ENCODE results near the gene SHISAL2B.
A peak's percentile ranks its signal among the peaks of the same experiment; 100 is the strongest.

Gene SHISAL2B

GRCh38 chr5:64763948-64764503, 73.7 kb downstream of the SHISAL2B start:
- TF ChIP-seq, protein P1, sequence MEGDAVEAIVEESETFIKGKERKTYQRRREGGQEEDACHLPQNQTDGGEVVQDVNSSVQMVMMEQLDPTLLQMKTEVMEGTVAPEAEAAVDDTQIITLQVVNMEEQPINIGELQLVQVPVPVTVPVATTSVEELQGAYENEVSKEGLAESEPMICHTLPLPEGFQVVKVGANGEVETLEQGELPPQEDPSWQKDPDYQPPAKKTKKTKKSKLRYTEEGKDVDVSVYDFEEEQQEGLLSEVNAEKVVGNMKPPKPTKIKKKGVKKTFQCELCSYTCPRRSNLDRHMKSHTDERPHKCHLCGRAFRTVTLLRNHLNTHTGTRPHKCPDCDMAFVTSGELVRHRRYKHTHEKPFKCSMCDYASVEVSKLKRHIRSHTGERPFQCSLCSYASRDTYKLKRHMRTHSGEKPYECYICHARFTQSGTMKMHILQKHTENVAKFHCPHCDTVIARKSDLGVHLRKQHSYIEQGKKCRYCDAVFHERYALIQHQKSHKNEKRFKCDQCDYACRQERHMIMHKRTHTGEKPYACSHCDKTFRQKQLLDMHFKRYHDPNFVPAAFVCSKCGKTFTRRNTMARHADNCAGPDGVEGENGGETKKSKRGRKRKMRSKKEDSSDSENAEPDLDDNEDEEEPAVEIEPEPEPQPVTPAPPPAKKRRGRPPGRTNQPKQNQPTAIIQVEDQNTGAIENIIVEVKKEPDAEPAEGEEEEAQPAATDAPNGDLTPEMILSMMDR (IDR thresholded peaks at IDR 0.05; ENCODE audit: low read depth, low read length): no peak
- H3K4me3 ChIP-seq (ENCODE audit: low read depth, low read length): no peak overlapping the region

DNA sequence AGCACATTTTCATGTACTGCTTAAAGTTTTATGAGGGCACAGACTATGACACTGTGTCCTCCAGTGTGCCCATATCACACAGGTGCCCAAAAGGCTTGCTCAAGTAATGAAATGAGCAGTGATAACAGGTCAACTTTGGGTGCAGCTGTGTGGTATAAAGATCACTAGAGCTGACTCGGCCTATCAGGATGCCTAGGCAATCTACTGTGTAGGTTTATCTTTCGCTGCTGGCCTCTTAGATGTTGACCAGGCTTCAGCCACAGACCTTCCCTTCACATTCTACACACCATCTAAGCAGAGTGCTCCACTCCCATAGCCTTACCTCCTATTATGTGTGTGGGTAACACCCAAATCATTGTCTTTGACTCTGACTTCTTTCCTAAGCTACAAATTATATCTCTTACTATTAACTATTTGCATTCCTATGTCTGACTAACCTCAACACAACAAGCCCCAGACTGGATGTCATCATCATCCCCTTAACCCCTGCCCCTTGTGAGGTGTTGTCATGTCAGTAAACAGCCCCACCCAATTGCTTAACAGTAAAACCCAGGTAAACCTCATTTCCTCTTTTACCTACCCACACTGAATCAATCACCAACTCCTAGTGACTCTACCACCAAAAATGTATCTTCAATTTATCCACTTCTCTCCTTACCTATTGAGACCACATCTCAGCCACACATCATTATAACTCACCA, 75.7 kb downstream of the SHISAL2B start:
- no peak overlapping the region for H3K4me3 ChIP-seq (ENCODE audit: low read depth, low read length)
- TF ChIP-seq, protein P1 (IDR thresholded peaks at IDR 0.05; ENCODE audit: low read depth, low read length): no peak

GRCh38 chr5:64766941-64767340, 76.6 kb downstream of the SHISAL2B start:
- TF ChIP-seq, protein P1 (IDR thresholded peaks at IDR 0.05; ENCODE audit: low read depth, low read length): no peak
- H3K4me3 ChIP-seq (ENCODE audit: low read depth, low read length): peak overlapping the region; percentile 98
